Esophagus squamous epithelium (tissue), 4 donors: ENCODE measurements around the gene SLC1A2.
"Not testable (repeated sequence)": the region's sequence is repeated elsewhere in the genome, so short reads cannot be mapped to it uniquely, and the experiment has no call there.

Experiments used
- CTCF ChIP-seq, 6 experiments: fragments of 450-650 bp in 4 of 6; fragments of 200-600 bp in 2 of 6; sonication (generic) in 2 of 6; IDR thresholded peaks; one replicate each; pipeline ENCODE4 v1.5.1; 2016 to 2019; ENCODE audit warnings: antibody characterized with exemption in 6 of 6, mild to moderate bottlenecking in 4 of 6, moderate library complexity in 4 of 6
- POLR2A ChIP-seq, 4 donors: fragments of 450-650 bp; IDR thresholded peaks; one replicate each; pipeline ENCODE4 v1.6.1; 2017; ENCODE audit warnings: antibody characterized with exemption in 4 of 4, mild to moderate bottlenecking in 4 of 4, moderate library complexity in 3 of 4

- TF ChIP-seq POLR2A, CTCF (IDR thresholded peaks at IDR 0.05): not testable (repeated sequence)
These were observed 192.6 kb downstream of the SLC1A2 start for GRCh38 chr11:35226756-35227155.
